GM18502 (cell line): ENCODE results near the gene EPN1.

Experiments used
- ATAC-seq: cut with Tn5 transposase; IDR thresholded peaks from one replicate; pipeline ENCODE4 v1.9.1; 2021; ENCODE audit warnings: mild to moderate bottlenecking; ENCODE audit not compliant: unreplicated experiment, poor library complexity

EPN1 gene

GRCh38 chr19:55645512-55645881, 29.5 kb upstream of the EPN1 start:
- no peak for ATAC-seq

- ATAC-seq, result no peak
These were observed 27.9 kb upstream of the EPN1 start for GRCh38 chr19:55646889-55647731.

GRCh38 chr19:55647732-55648584, 27.1 kb upstream of the EPN1 start, which contains the start of gene CCDC106:
Gene CCDC106 (plus strand): TSS chr19:55648212. CDS start chr19:55649047, 835 bp downstream.
- ATAC-seq, result peak; percentile 34

GRCh38 chr19:55648585-55649267, 26.3 kb upstream of the EPN1 start:
- no peak for ATAC-seq

GRCh38 chr19:55649268-55650125, 25.5 kb upstream of the EPN1 start:
- ATAC-seq, result no peak

GRCh38 chr19:55650126-55650557, 24.9 kb upstream of the EPN1 start:
- ATAC-seq, result no peak

GRCh38 chr19:55650602-55651230, 24.3 kb upstream of the EPN1 start:
- no peak for ATAC-seq

- no peak for ATAC-seq
These were observed 23.8 kb upstream of the EPN1 start for GRCh38 chr19:55651236-55651635.

GRCh38 chr19:55652311-55653128, 22.5 kb upstream of the EPN1 start:
- ATAC-seq, result no peak

- ATAC-seq, result peak; percentile 43
These were observed 21.2 kb upstream of the EPN1 start for GRCh38 chr19:55653651-55654322.

- ATAC-seq, result peak; percentile 57
These were observed 20.6 kb upstream of the EPN1 start for GRCh38 chr19:55654323-55654867.

- peak; percentile 42 for ATAC-seq
These were observed 20.0 kb upstream of the EPN1 start, which contains the start of gene U2AF2 for GRCh38 chr19:55654868-55655647. Gene U2AF2 (plus strand): TSS chr19:55655035. CDS start chr19:55655105, 70 bp downstream.

GRCh38 chr19:55655648-55656040, 19.4 kb upstream of the EPN1 start:
- ATAC-seq, result no peak

- ATAC-seq, result no peak
These were observed 18.5 kb upstream of the EPN1 start for GRCh38 chr19:55656552-55656951.

GRCh38 chr19:55656988-55657747, 17.9 kb upstream of the EPN1 start:
- no peak for ATAC-seq

GRCh38 chr19:55658846-55659459, 16.1 kb upstream of the EPN1 start:
- ATAC-seq, result no peak
